Globus pallidus (tissue), 1 donor: ENCODE results near the gene CRHR1.
A peak's percentile ranks its signal among the peaks of the same experiment; 100 is the strongest.
"Not testable (repeated sequence)": the region's sequence is repeated elsewhere in the genome, so short reads cannot be mapped to it uniquely, and the experiment has no call there.

ENCODE experiments used
- DNase-seq: peaks from one replicate; pipeline ENCODE4 v3.0.0-alpha.2; 2015; ENCODE audit warnings: low spot score

The CRHR1 gene

GRCh38 chr17:45846223-45846622 is 62.1 kb downstream of the CRHR1 start:
- DNase-seq: no peak

- no peak for DNase-seq
Observed at GRCh38 chr17:45846646-45847045, 62.5 kb downstream of the CRHR1 start.

- DNase-seq: no peak
Observed at GRCh38 chr17:45847101-45847500, 63.0 kb downstream of the CRHR1 start.

GRCh38 chr17:45847747-45848146 is 63.6 kb downstream of the CRHR1 start:
- DNase-seq: no peak

GRCh38 chr17:45848405-45848804 is 64.3 kb downstream of the CRHR1 start:
- DNase-seq: no peak

GRCh38 chr17:45848868-45849535 is 64.9 kb downstream of the CRHR1 start:
- DNase-seq: peak; percentile 90

GRCh38 chr17:45849536-45849990 is 65.4 kb downstream of the CRHR1 start:
- DNase-seq: no peak

GRCh38 chr17:45850011-45850410 is 65.9 kb downstream of the CRHR1 start:
- DNase-seq: no peak

GRCh38 chr17:45850468-45850867 is 66.3 kb downstream of the CRHR1 start:
- DNase-seq: no peak

- DNase-seq: no peak
Observed at GRCh38 chr17:45851022-45851421, 66.9 kb downstream of the CRHR1 start.

GRCh38 chr17:45851464-45851863 is 67.3 kb downstream of the CRHR1 start:
- no peak for DNase-seq

- DNase-seq: no peak
Observed at GRCh38 chr17:45851873-45852272, 67.8 kb downstream of the CRHR1 start.

GRCh38 chr17:45852535-45853297 is 68.6 kb downstream of the CRHR1 start:
- DNase-seq: peak; percentile 60

- no peak for DNase-seq
Observed at GRCh38 chr17:45854209-45854608, 70.1 kb downstream of the CRHR1 start.

- no peak for DNase-seq
Observed at GRCh38 chr17:45855691-45856336, 71.7 kb downstream of the CRHR1 start.

- no peak for DNase-seq
Observed at GRCh38 chr17:45857977-45858708, 74.0 kb downstream of the CRHR1 start.

- DNase-seq: no peak
Observed at GRCh38 chr17:45861165-45861564, 77.0 kb downstream of the CRHR1 start.

GRCh38 chr17:45862127-45862526 is 78.0 kb downstream of the CRHR1 start:
- not testable (repeated sequence) for DNase-seq

GRCh38 chr17:45863857-45864654 is 79.9 kb downstream of the CRHR1 start:
- no peak for DNase-seq

GRCh38 chr17:45867171-45867570 is 83.1 kb downstream of the CRHR1 start:
- DNase-seq: peak; percentile 92

- DNase-seq: peak; percentile 64
Observed at GRCh38 chr17:45867702-45868101, 83.6 kb downstream of the CRHR1 start.
